ENCODE results near the gene PCAT7.

The PCAT7 gene

GRCh38 chr9:94610181-94610606, 55.3 kb downstream of the PCAT7 start:
- H3K36me3 ChIP-seq (ENCODE audit: insufficient read depth, low read depth, low read length), result no peaks in the 10 kb centered on the region
- H3K9ac ChIP-seq (ENCODE audit: low read depth, low read length), result no peak overlapping the region
- peaks cover 3% of the 10 kb centered on the region; the same call in 1 of the 2 replicates for H3K4me1 ChIP-seq (ENCODE audit: insufficient read depth, low read length)
- H3K4me3 ChIP-seq (ENCODE audit: low read length), result no peak overlapping the region
- no peak overlapping the region for H3K27ac ChIP-seq (ENCODE audit: low read length)
- no peaks in the 10 kb centered on the region for H3K9me3 ChIP-seq (ENCODE audit: insufficient read depth, low read depth, low read length)
- peaks cover 5% of the 10 kb centered on the region; the same call in 1 of the 2 replicates for H3K27me3 ChIP-seq (ENCODE audit: insufficient read depth, low read length)

GRCh38 chr9:94611638-94612068, 56.8 kb downstream of the PCAT7 start:
- Histone ChIP-seq H3K4me3 (ENCODE audit: low read length) (no peak overlapping the region), H3K9me3 (ENCODE audit: insufficient read depth, low read depth, low read length) (no peaks in the 10 kb centered on the region), H3K4me1 (ENCODE audit: insufficient read depth, low read length) (peaks cover 3% of the 10 kb centered on the region; the same call in 1 of the 2 replicates), H3K9ac (ENCODE audit: low read depth, low read length) (no peak overlapping the region), H3K27ac (ENCODE audit: low read length) (no peak overlapping the region), H3K36me3 (ENCODE audit: insufficient read depth, low read depth, low read length) (no peaks in the 10 kb centered on the region), H3K27me3 (ENCODE audit: insufficient read depth, low read length) (peaks cover 5% of the 10 kb centered on the region; the same call in 1 of the 2 replicates)

- H3K36me3 ChIP-seq (ENCODE audit: insufficient read depth, low read depth, low read length), result no peaks in the 10 kb centered on the region
- no peak overlapping the region for H3K4me3 ChIP-seq (ENCODE audit: low read length)
- H3K27ac ChIP-seq (ENCODE audit: low read length), result no peak overlapping the region
- H3K27me3 ChIP-seq (ENCODE audit: insufficient read depth, low read length), result peaks cover 3% of the 10 kb centered on the region; the same call in 1 of the 2 replicates
- H3K4me1 ChIP-seq (ENCODE audit: insufficient read depth, low read length), result peaks cover 3% of the 10 kb centered on the region; the same call in 1 of the 2 replicates
- H3K9me3 ChIP-seq (ENCODE audit: insufficient read depth, low read depth, low read length), result no peaks in the 10 kb centered on the region
- H3K9ac ChIP-seq (ENCODE audit: low read depth, low read length), result no peak overlapping the region
These were observed 57.2 kb downstream of the PCAT7 start for GRCh38 chr9:94612071-94612470.

GRCh38 chr9:94613003-94613402, 58.1 kb downstream of the PCAT7 start:
- Histone ChIP-seq H3K9ac (ENCODE audit: low read depth, low read length) (no peak overlapping the region), H3K9me3 (ENCODE audit: insufficient read depth, low read depth, low read length) (no peaks in the 10 kb centered on the region), H3K36me3 (ENCODE audit: insufficient read depth, low read depth, low read length) (no peaks in the 10 kb centered on the region), H3K27me3 (ENCODE audit: insufficient read depth, low read length) (no peaks in the 10 kb centered on the region), H3K4me1 (ENCODE audit: insufficient read depth, low read length) (peaks cover 3% of the 10 kb centered on the region; the same call in 1 of the 2 replicates), H3K4me3 (ENCODE audit: low read length) (no peak overlapping the region), H3K27ac (ENCODE audit: low read length) (no peak overlapping the region)

GRCh38 chr9:94619026-94619425, 64.1 kb downstream of the PCAT7 start:
- Histone ChIP-seq H3K36me3 (ENCODE audit: insufficient read depth, low read depth, low read length) (no peaks in the 10 kb centered on the region), H3K4me3 (ENCODE audit: low read length) (no peak overlapping the region), H3K9me3 (ENCODE audit: insufficient read depth, low read depth, low read length) (no peaks in the 10 kb centered on the region), H3K27ac (ENCODE audit: low read length) (no peak overlapping the region), H3K4me1 (ENCODE audit: insufficient read depth, low read length) (no peaks in the 10 kb centered on the region), H3K27me3 (ENCODE audit: insufficient read depth, low read length) (no peaks in the 10 kb centered on the region), H3K9ac (ENCODE audit: low read depth, low read length) (no peak overlapping the region)
